IMR-90 (cell line): ENCODE measurements around the gene FAM168A. TPM values are rescaled to one million over a fixed set of nuclear protein-coding genes. Genes with fewer than 3 reads are reported as not detected.
A peak's percentile ranks its signal among the peaks of the same experiment; 100 is the strongest.
"Not testable (repeated sequence)": the region's sequence is repeated elsewhere in the genome, so short reads cannot be mapped to it uniquely, and the experiment has no call there.

Experiments
- ATAC-seq: fragments of 200-7000 bp; cut with Tn5 transposase; 2 replicates; pipeline ENCODE4 v1.9.1; 2020; ENCODE audit warnings: low read depth, mild to moderate bottlenecking, moderate library complexity
- BruUV-seq: library from RNA; stranded (reverse); fragments of 400-500 nt; replicated peaks from 2 replicates; lab custom pipeline; 2021; lab: Mats Ljungman, UMichigan
- CTCF ChIA-PET: fragments of 300-600 bp; formaldehyde crosslinking; extraction: SDS; loops from one replicate; lab custom pipeline; 2021; ENCODE audit warnings: antibody characterized with exemption; lab: Yijun Ruan, JAX
- POLR2A ChIA-PET: fragments of 300-600 bp; sonication (Branson Sonifier 250); formaldehyde crosslinking; loops from one replicate; lab custom pipeline; 2022; ENCODE audit warnings: antibody characterized with exemption; ENCODE audit not compliant: unreplicated experiment; lab: Charles Lee
- DNase-seq: peaks from one replicate; pipeline ENCODE4 v3.0.0; 2013
- H2AFZ ChIP-seq: replicated peaks from 2 replicates; pipeline ENCODE3; 2013; ENCODE audit warnings: low read length, mild to moderate bottlenecking; ENCODE audit not compliant: poor library complexity
- H2AK5ac ChIP-seq: 2 replicates; pipeline ENCODE4 v1.6.1; 2013; ENCODE audit warnings: low read depth, low read length, inconsistent platforms
- H2AK9ac ChIP-seq: replicated peaks from 2 replicates; pipeline ENCODE3; 2013; ENCODE audit warnings: mild to moderate bottlenecking, low read depth, low read length, moderate library complexity; ENCODE audit not compliant: poor library complexity
- H2BK120ac ChIP-seq: 2 replicates; pipeline ENCODE4 v1.6.1; 2013; ENCODE audit warnings: low read depth, low read length, inconsistent platforms
- H2BK15ac ChIP-seq: 3 replicates; pipeline ENCODE4 v1.6.1; 2013; ENCODE audit warnings: low read depth, low read length, inconsistent platforms
- H2BK20ac ChIP-seq: 2 replicates; pipeline ENCODE4 v1.6.1; 2013; ENCODE audit warnings: low read depth, mild to moderate bottlenecking, inconsistent platforms, low read length, moderate library complexity
- H2BK5ac ChIP-seq: 2 replicates; pipeline ENCODE4 v1.6.1; 2013; ENCODE audit warnings: mild to moderate bottlenecking, low read depth, low read length, inconsistent platforms; ENCODE audit not compliant: poor library complexity, severe bottlenecking
- H3K14ac ChIP-seq: replicated peaks from 2 replicates; pipeline ENCODE4 v1.6.1; 2013; ENCODE audit warnings: low read depth, low read length, inconsistent platforms
- H3K18ac ChIP-seq: 2 replicates; pipeline ENCODE4 v1.6.1; 2013; ENCODE audit warnings: low read depth, low read length, control low read depth
- H3K23ac ChIP-seq: 2 replicates; pipeline ENCODE4 v1.6.1; 2013; ENCODE audit warnings: low read depth, low read length, inconsistent platforms
- H3K27ac ChIP-seq: 2 replicates; pipeline ENCODE4 v1.5.1; 2013; ENCODE audit warnings: mild to moderate bottlenecking, control low read depth, low read length; ENCODE audit not compliant: insufficient read depth
- H3K27me3 ChIP-seq: 2 replicates; pipeline ENCODE4 v1.6.1; 2013; ENCODE audit warnings: low read length; ENCODE audit not compliant: control insufficient read depth, insufficient read depth
- H3K36me3 ChIP-seq: 2 replicates; pipeline ENCODE4 v1.6.1; 2013; ENCODE audit warnings: low read length, mixed read lengths; ENCODE audit not compliant: control insufficient read depth, insufficient read depth
- H3K4ac ChIP-seq: 2 replicates; pipeline ENCODE4 v1.6.1; 2013; ENCODE audit warnings: low read depth, low read length, inconsistent platforms
- H3K4me1 ChIP-seq: 2 replicates; pipeline ENCODE4 v1.6.1; 2013; ENCODE audit warnings: low read length, mixed read lengths; ENCODE audit not compliant: control insufficient read depth, insufficient read depth
- H3K4me2 ChIP-seq: 2 replicates; pipeline ENCODE4 v1.6.1; 2013; ENCODE audit warnings: low read depth, mild to moderate bottlenecking, control low read depth, low read length, moderate library complexity
- H3K4me3 ChIP-seq: 2 replicates; pipeline ENCODE4 v1.5.1; 2013; ENCODE audit warnings: low read depth, mild to moderate bottlenecking, control low read depth, low read length, moderate library complexity; ENCODE audit not compliant: insufficient read depth
- H3K56ac ChIP-seq: 2 replicates; pipeline ENCODE4 v1.6.1; 2013; ENCODE audit warnings: low read length, inconsistent platforms; ENCODE audit not compliant: insufficient read depth; ENCODE audit errors: extremely low read depth
- H3K79me1 ChIP-seq, 2 experiments: 2 replicates each; pipeline ENCODE4 v1.6.1; 2013; ENCODE audit warnings: low read length in 2 of 2, inconsistent platforms in 1 of 2, low read depth in 1 of 2
- H3K9ac ChIP-seq: 2 replicates; pipeline ENCODE4 v1.6.1; 2013; ENCODE audit warnings: low read depth, low read length, control low read depth
- H3K9me1 ChIP-seq: 2 replicates; pipeline ENCODE4 v1.6.1; 2013; ENCODE audit warnings: low read length, inconsistent platforms; ENCODE audit not compliant: insufficient read depth
- H3K9me3 ChIP-seq: 2 replicates; pipeline ENCODE4 v1.6.1; 2013; ENCODE audit warnings: low read length; ENCODE audit not compliant: control insufficient read depth, insufficient read depth
- H4K20me1 ChIP-seq: 2 replicates; pipeline ENCODE4 v1.6.1; 2013; ENCODE audit warnings: low read length, inconsistent platforms; ENCODE audit not compliant: insufficient read depth
- H4K5ac ChIP-seq: 2 replicates; pipeline ENCODE4 v1.6.1; 2013; ENCODE audit warnings: mild to moderate bottlenecking, low read depth, low read length, control low read depth
- H4K8ac ChIP-seq, 2 experiments: 2 replicates each; pipeline ENCODE4 v1.6.1; 2013; ENCODE audit warnings: low read depth in 2 of 2, low read length in 2 of 2, control low read depth in 1 of 2, inconsistent platforms in 1 of 2
- H4K91ac ChIP-seq: 2 replicates; pipeline ENCODE4 v1.6.1; 2013; ENCODE audit warnings: low read depth, low read length, inconsistent platforms; ENCODE audit not compliant: insufficient read depth
- CTCF ChIP-seq: conservative IDR thresholded peaks from 2 replicates; pipeline ENCODE4 v1.5.1; 2012; ENCODE audit warnings: mild to moderate bottlenecking, low read depth, low read length, improper control_type of control experiment
- MAFK ChIP-seq: IDR thresholded peaks from 2 replicates; pipeline ENCODE4 v1.6.1; 2012; ENCODE audit warnings: low read depth, low read length, improper control_type of control experiment
- POLR2A ChIP-seq: IDR thresholded peaks from 2 replicates; pipeline ENCODE4 v1.6.1; 2012; ENCODE audit warnings: mild to moderate bottlenecking, low read depth, low read length
- RAD21 ChIP-seq: IDR thresholded peaks from 2 replicates; pipeline ENCODE4 v1.6.1; 2012; ENCODE audit warnings: low read length, improper control_type of control experiment
- WGBS, 2 experiments: methylation state at CpG; one replicate each; pipeline versions ENCODE4 v1.1.5 to v1.1.7; 2013; ENCODE audit warnings: missing lambda C conversion rate in 2 of 2; ENCODE audit not compliant: insufficient read length in 1 of 2; ENCODE audit errors: extremely low coverage in 2 of 2; 5-methylcytosine and 5-hydroxymethylcytosine counted together
- dilution Hi-C: fragments of 300-500 bp; cut with HindIII; formaldehyde crosslinking; loops from one replicate; pipeline ENCODE4 v1.14.3; 2018; ENCODE audit warnings: low sequenced_read_pairs; ENCODE audit not compliant: unreplicated experiment
- in situ Hi-C: fragments of 300-500 bp; cut with MboI; formaldehyde crosslinking; loops from 3 replicates; pipeline ENCODE4 v1.14.3; 2019; ENCODE audit warnings: low sequenced_read_pairs, inconsistent platforms, mixed read lengths
- intact Hi-C: fragments of 100-400 bp; cut with micrococcal nuclease; formaldehyde crosslinking; loops from 2 replicates; pipeline ENCODE4 v1.10.0; 2022
- polyA plus RNA-seq, 3 experiments: library from polyadenylated mRNA; depleted of rRNA; stranded (reverse); fragments of >200 nt; gene quantifications; 2 replicates each; pipeline ENCODE4 v1.2.3, GENCODE V29; 2012; ENCODE audit warnings: low replicate concordance in 1 of 3
- total RNA-seq: library from RNA; depleted of rRNA; stranded (reverse); fragments of >200 nt; gene quantifications from 2 replicates; pipeline ENCODE4 v1.2.3, GENCODE V29; 2012

FAM168A gene
- total and polyA plus RNA-seq, 2 of the 4 experiments (the other 2 are of a cell fraction): 13.1 to 22.8 TPM

GRCh38 chr11:73439002-73439843, 158.7 kb downstream of the FAM168A start:
- ATAC-seq (no peak), DNase-seq (peak; percentile 22)
- H3K56ac ChIP-seq: no peak overlapping the region
- TF ChIP-seq MAFK: no peak
- TF ChIP-seq CTCF: no peak
- no peak for TF ChIP-seq RAD21
- no peak for TF ChIP-seq POLR2A
- no peak overlapping the region for H3K4me2 ChIP-seq
- POLR2A ChIA-PET: no interaction called here
- H4K5ac ChIP-seq: no peak overlapping the region
- no peak overlapping the region for H3K27ac ChIP-seq
- H3K4me1 ChIP-seq: no peaks in the 10 kb centered on the region
- no peak overlapping the region for H3K4me3 ChIP-seq
- no peak overlapping the region for H2BK120ac ChIP-seq
- intact Hi-C loops (no loop called here), in situ Hi-C loops (no loop called here), dilution Hi-C loops (no loop called here)
- no peak overlapping the region for H3K9ac ChIP-seq
- H3K4ac ChIP-seq: no peak overlapping the region
- H3K36me3 ChIP-seq: no peaks in the 10 kb centered on the region
- no peak overlapping the region for H4K8ac ChIP-seq
- H3K9me3 ChIP-seq: no peaks in the 10 kb centered on the region
- H2AK9ac ChIP-seq: no peak overlapping the region
- WGBS, 2 experiments: 86% methylated on average over 1 of the region's 5 CpGs; no CpG with 5 or more reads in 1 of the 2 experiments
- no peaks in the 10 kb centered on the region for H3K27me3 ChIP-seq
- no peak overlapping the region for H2BK5ac ChIP-seq
- no peak overlapping the region for H3K18ac ChIP-seq
- H2AK5ac ChIP-seq: no peak overlapping the region
- H2BK15ac ChIP-seq: no peak overlapping the region
- no peak overlapping the region for H2AFZ ChIP-seq
- no peak overlapping the region for H3K23ac ChIP-seq
- H3K79me1 ChIP-seq: peaks cover 2 to 22% of the 10 kb centered on the region in 2 experiments; a peak in 3 of 4 replicates
- no peaks in the 10 kb centered on the region; the same call in 1 of the 2 replicates for H4K20me1 ChIP-seq
- no peak overlapping the region for H2BK20ac ChIP-seq
- no peak overlapping the region for H4K91ac ChIP-seq
- 0 out of 2 replicates have a peak, but pooled peaks cover 7% of the 10 kb centered on the region for H3K9me1 ChIP-seq
- CTCF ChIA-PET: no interaction called here
- no peak overlapping the region for H3K14ac ChIP-seq
- BruUV-seq: no TSS peak

GRCh38 chr11:73436859-73437258, 161.1 kb downstream of the FAM168A start:
- H3K4me1 ChIP-seq, H4K91ac ChIP-seq, POLR2A ChIA-PET, H3K9me3 ChIP-seq, H3K4ac ChIP-seq, BruUV-seq, H2BK5ac ChIP-seq, intact Hi-C loops, H3K27me3 ChIP-seq, H4K20me1 ChIP-seq, H3K14ac ChIP-seq, H3K9me1 ChIP-seq, H3K56ac ChIP-seq, H3K27ac ChIP-seq, H3K9ac ChIP-seq, H4K5ac ChIP-seq, H3K36me3 ChIP-seq, H2AK5ac ChIP-seq, in situ Hi-C loops, dilution Hi-C loops, H4K8ac ChIP-seq, H3K4me2 ChIP-seq, H3K4me3 ChIP-seq, ATAC-seq, H2BK120ac ChIP-seq, H2AK9ac ChIP-seq, H2BK15ac ChIP-seq, H3K18ac ChIP-seq, H2AFZ ChIP-seq, H3K23ac ChIP-seq, DNase-seq, H2BK20ac ChIP-seq: not testable (repeated sequence)
- H3K79me1 ChIP-seq: peaks cover 0 to 15% of the 10 kb centered on the region in 2 experiments; a peak in 3 of 4 replicates
- WGBS, 2 experiments: no CpG with 5 or more reads among the region's 4 CpGs
- CTCF ChIA-PET: interaction anchor here (1.0 kb wide), 1 partner anchor 54 kb away, joined by 3 read pairs; no protein-coding TSS in a partner anchor
